Transverse colon (tissue), 4 donors: ENCODE results near the gene SF3B4. TPM values are rescaled to one million over a fixed set of nuclear protein-coding genes. Genes with fewer than 3 reads are reported as not detected.

ENCODE experiments used
- DNase-seq: peaks from one replicate; pipeline ENCODE4 v3.0.0-alpha.2; 2019
- H3K27ac ChIP-seq, 4 donors: fragments of 200-600 bp; sonication (generic); 2 replicates each; pipeline ENCODE4 v1.5.1; 2016 to 2018; ENCODE audit warnings: inconsistent platforms in 4 of 4
- H3K27me3 ChIP-seq: fragments of 200-600 bp; sonication (generic); 2 replicates; pipeline ENCODE4 v1.5.1; 2017; ENCODE audit warnings: inconsistent platforms
- H3K36me3 ChIP-seq, 4 donors: fragments of 200-600 bp; sonication (generic); 2 replicates each; pipeline ENCODE4 v1.5.1; 2017 to 2019; ENCODE audit warnings: inconsistent platforms in 4 of 4
- H3K4me1 ChIP-seq, 4 donors: fragments of 200-600 bp; sonication (generic); 2 replicates each; pipeline ENCODE4 v1.5.1; 2017 to 2020; ENCODE audit warnings: inconsistent platforms in 4 of 4
- H3K4me3 ChIP-seq, 4 donors: fragments of 200-600 bp; sonication (generic); 1 replicate in 1 of 4; 2 replicates in 3 of 4; pipeline versions ENCODE4 v1.5.1 to v1.6.1; 2017 to 2019; ENCODE audit warnings: inconsistent platforms in 4 of 4
- H3K9me3 ChIP-seq, 2 donors: fragments of 200-600 bp; sonication (generic); 2 replicates each; pipeline ENCODE4 v1.5.1; 2017 to 2019; ENCODE audit warnings: inconsistent platforms in 2 of 2
- EP300 ChIP-seq: sonication (generic); formaldehyde crosslinking; IDR thresholded peaks from one replicate; pipeline ENCODE4 v1.6.1; 2017; ENCODE audit warnings: antibody characterized with exemption, low read depth
- POLR2A ChIP-seq: fragments of 450-650 bp; IDR thresholded peaks from one replicate; pipeline ENCODE4 v1.6.1; 2016; ENCODE audit warnings: antibody characterized with exemption, mild to moderate bottlenecking, moderate library complexity
- POLR2AphosphoS5 ChIP-seq, 3 donors: sonication (generic); formaldehyde crosslinking; IDR thresholded peaks; one replicate each; pipeline ENCODE4 v1.6.1; 2016; ENCODE audit warnings: antibody characterized with exemption in 3 of 3
- WGBS, 2 donors: methylation state at CpG; one replicate each; pipeline ENCODE4 v1.1.5; 2018; ENCODE audit warnings: low coverage in 1 of 2; 5-methylcytosine and 5-hydroxymethylcytosine counted together
- in situ Hi-C, 4 donors: fragments of 200-750 bp; cut with MboI; loops; one replicate each; pipeline versions ENCODE4 v1.15.0 to v1.15.1; 2017; ENCODE audit warnings: low sequenced_read_pairs in 3 of 4, low pct_ligation_motif_present in 1 of 4, low pct_unique_long_range_greater_than_20kb in 1 of 4
- intact Hi-C: fragments of 100-400 bp; cut with DNase I; formaldehyde crosslinking; loops from one replicate; pipeline ENCODE4 v1.15.1; 2023; ENCODE audit warnings: low total_unique reads
- total RNA-seq, 4 donors: library from RNA; depleted of rRNA; stranded (reverse); fragments of >200 nt; gene quantifications; one replicate each; pipeline ENCODE4 v1.1.0, GENCODE V29; 2016
- TF ChIP-seq, protein P1 (sequence below), 5 experiments: fragments of 200-600 bp in 3 of 5; fragments of 450-650 bp in 2 of 5; sonication (generic) in 3 of 5; IDR thresholded peaks; 1 replicate in 2 of 5; 2 replicates in 3 of 5; pipeline ENCODE4 v1.5.1; 2016 to 2017; ENCODE audit warnings: antibody characterized with exemption in 5 of 5, inconsistent platforms in 3 of 5, mild to moderate bottlenecking in 2 of 5, moderate library complexity in 1 of 5

SF3B4 gene
- total RNA-seq, 4 donors from 2014 or later = 32.4 to 78.6 (median 46.2) TPM

DNA sequence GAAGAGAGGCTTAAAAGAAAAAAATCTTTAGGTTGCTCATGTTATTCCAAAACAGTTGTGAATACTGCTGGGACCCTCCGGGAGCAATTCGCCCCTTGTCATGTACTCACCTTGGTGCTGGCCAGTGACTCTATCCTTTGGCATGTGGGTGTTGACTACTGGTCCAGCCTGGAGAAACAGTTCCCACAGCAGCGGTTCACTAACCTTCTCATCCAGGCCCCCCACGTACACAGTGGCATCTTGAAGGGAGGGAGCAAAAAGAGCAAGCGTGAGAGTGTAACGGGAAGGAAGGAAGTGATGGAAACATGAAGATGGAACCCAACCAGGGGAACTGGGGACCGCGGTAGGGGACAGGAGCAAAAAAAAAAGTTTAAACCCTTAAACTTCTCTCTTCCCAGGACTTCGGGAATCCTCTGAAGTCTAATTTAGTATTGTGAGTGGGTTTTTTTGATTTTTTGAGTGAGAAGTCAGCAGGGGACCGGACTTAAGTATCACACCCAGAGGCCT, 494 bp downstream of the SF3B4 start:
- intact Hi-C loops = loop anchor here (5.0 kb wide), 1 partner anchor 35 kb away; no protein-coding TSS in a partner anchor
- no peaks in the 10 kb centered on the region for H3K27me3 ChIP-seq
- peaks cover 20 to 70% (median 42%) of the 10 kb centered on the region in 4 donors for H3K4me1 ChIP-seq
- in situ Hi-C loops = no loop called here
- TF ChIP-seq POLR2AphosphoS5 (IDR thresholded peaks at IDR 0.05) = no peak
- no peak for TF ChIP-seq POLR2A
- TF ChIP-seq, protein P1, sequence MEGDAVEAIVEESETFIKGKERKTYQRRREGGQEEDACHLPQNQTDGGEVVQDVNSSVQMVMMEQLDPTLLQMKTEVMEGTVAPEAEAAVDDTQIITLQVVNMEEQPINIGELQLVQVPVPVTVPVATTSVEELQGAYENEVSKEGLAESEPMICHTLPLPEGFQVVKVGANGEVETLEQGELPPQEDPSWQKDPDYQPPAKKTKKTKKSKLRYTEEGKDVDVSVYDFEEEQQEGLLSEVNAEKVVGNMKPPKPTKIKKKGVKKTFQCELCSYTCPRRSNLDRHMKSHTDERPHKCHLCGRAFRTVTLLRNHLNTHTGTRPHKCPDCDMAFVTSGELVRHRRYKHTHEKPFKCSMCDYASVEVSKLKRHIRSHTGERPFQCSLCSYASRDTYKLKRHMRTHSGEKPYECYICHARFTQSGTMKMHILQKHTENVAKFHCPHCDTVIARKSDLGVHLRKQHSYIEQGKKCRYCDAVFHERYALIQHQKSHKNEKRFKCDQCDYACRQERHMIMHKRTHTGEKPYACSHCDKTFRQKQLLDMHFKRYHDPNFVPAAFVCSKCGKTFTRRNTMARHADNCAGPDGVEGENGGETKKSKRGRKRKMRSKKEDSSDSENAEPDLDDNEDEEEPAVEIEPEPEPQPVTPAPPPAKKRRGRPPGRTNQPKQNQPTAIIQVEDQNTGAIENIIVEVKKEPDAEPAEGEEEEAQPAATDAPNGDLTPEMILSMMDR (IDR thresholded peaks at IDR 0.05) = no peak
- TF ChIP-seq EP300 = no peak
- 0 to 7% methylated on average over 7 to 10 of the region's 10 CpGs for WGBS, 2 donors
- peak overlapping the region; percentile 82 to 98 (median 86) for H3K4me3 ChIP-seq
- DNase-seq = no peak
- no peaks in the 10 kb centered on the region for H3K9me3 ChIP-seq
- peak overlapping the region; percentile 94 to 96 (median 96) for H3K27ac ChIP-seq
- H3K36me3 ChIP-seq = peaks cover 0 to 58% (median 26%) of the 10 kb centered on the region in 4 donors

- Histone ChIP-seq H3K27me3 (no peaks in the 10 kb centered on the region), H3K4me1 (peaks cover 20 to 62% (median 34%) of the 10 kb centered on the region in 4 donors), H3K9me3 (no peaks in the 10 kb centered on the region), H3K4me3 (peak overlapping the region in 1 of 4 donors; percentile 98), H3K36me3 (peaks cover 0 to 58% (median 26%) of the 10 kb centered on the region in 4 donors), H3K27ac (no peak overlapping the region)
- intact Hi-C loops (loop anchor here (5.0 kb wide), 1 partner anchor 34 kb away; no protein-coding TSS in a partner anchor), in situ Hi-C loops (no loop called here)
- WGBS, 2 donors = 94% methylated on average over 9 of the region's 9 CpGs; no CpG with 5 or more reads in 1 of the 2 donors
- DNase-seq = no peak
- TF ChIP-seq EP300 (no peak), POLR2AphosphoS5 (IDR thresholded peaks at IDR 0.05) (no peak), POLR2A (no peak)
- TF ChIP-seq, protein P1 (IDR thresholded peaks at IDR 0.05) = no peak
These were observed 1.3 kb downstream of the SF3B4 start for GRCh38 chr1:149926296-149926695.

DNA sequence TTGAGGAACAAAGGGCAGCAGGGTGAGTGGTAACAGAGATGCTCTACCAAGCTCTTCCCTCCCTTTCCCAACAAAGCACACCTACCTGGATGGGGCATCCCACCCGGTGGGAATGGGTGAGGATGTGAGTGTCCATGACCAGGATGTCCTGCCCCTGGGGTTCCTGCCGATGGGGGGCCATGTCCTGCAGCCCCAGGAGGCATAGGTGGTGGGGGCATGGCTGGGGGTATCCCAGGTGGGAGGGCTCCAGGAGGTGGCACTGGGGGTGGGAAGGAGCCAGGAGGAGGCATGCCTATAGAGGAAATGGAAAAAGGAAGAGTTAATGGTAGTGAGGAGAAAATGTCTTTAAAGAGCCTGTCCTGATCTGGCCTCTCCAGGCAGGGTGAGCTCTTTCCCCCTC, 1.9 kb downstream of the SF3B4 start:
- intact Hi-C loops (loop anchor here (5.0 kb wide), 1 partner anchor 33 kb away; no protein-coding TSS in a partner anchor), in situ Hi-C loops (no loop called here)
- H3K4me3 ChIP-seq = no peak overlapping the region
- no peaks in the 10 kb centered on the region for H3K9me3 ChIP-seq
- no peak for TF ChIP-seq POLR2A
- TF ChIP-seq, protein P1 (IDR thresholded peaks at IDR 0.05) = no peak
- TF ChIP-seq EP300 = no peak
- TF ChIP-seq POLR2AphosphoS5 (IDR thresholded peaks at IDR 0.05) = no peak
- H3K4me1 ChIP-seq = peaks cover 20 to 57% (median 30%) of the 10 kb centered on the region in 4 donors
- DNase-seq = no peak
- 89% methylated on average over 2 of the region's 2 CpGs; no CpG with 5 or more reads in 1 of the 2 donors for WGBS, 2 donors
- no peaks in the 10 kb centered on the region for H3K27me3 ChIP-seq
- peaks cover 0 to 56% (median 26%) of the 10 kb centered on the region in 4 donors for H3K36me3 ChIP-seq
- no peak overlapping the region for H3K27ac ChIP-seq

DNA sequence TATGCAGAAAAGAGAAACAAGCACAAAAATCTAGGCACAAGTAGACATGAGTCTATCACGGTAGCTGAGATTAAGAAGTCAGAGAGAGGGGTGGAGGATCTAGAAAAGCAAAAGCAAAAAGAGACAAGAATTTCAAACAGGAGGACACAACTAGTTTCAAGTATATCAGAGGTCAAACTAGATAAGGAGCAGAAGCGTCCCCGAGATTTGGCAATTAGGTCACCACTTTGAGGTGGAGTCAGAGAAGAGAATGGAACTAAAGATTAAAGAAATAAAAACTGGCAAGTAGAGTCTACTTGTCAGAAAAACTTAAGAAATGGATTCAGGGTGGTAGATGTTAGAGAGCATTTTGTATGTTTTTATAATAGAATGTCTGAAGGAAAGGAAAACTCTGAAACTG, 2.3 kb downstream of the SF3B4 start:
- H3K9me3 ChIP-seq = no peaks in the 10 kb centered on the region
- WGBS, 2 donors = 80 to 82% methylated on average over 3 of the region's 3 CpGs
- intact Hi-C loops (loop anchor here (5.0 kb wide), 1 partner anchor 33 kb away; no protein-coding TSS in a partner anchor), in situ Hi-C loops (no loop called here)
- H3K4me3 ChIP-seq = no peak overlapping the region
- no peaks in the 10 kb centered on the region for H3K27me3 ChIP-seq
- no peak for DNase-seq
- no peak overlapping the region for H3K27ac ChIP-seq
- TF ChIP-seq POLR2A = no peak
- TF ChIP-seq POLR2AphosphoS5 (IDR thresholded peaks at IDR 0.05) = no peak
- no peak for TF ChIP-seq EP300
- TF ChIP-seq, protein P1 (IDR thresholded peaks at IDR 0.05) = no peak
- H3K4me1 ChIP-seq = peaks cover 20 to 53% (median 28%) of the 10 kb centered on the region in 4 donors
- peaks cover 0 to 52% (median 24%) of the 10 kb centered on the region in 4 donors for H3K36me3 ChIP-seq
